Measurements from ENCODE around the gene SREBF2. TPM values are rescaled to one million over a fixed set of nuclear protein-coding genes. Genes with fewer than 3 reads are reported as not detected.

SREBF2 gene
- total and polyA plus RNA-seq, 2 donors (not counting 1 experiment from before 2014, with no cell fraction given) = 116 to 287 TPM

- Histone ChIP-seq H3K79me2 (ENCODE audit: control insufficient read depth, insufficient read depth, low read length) (peaks cover 98% of the 10 kb centered on the region), H3K36me3 (replicated peaks in 1 of 2; ENCODE audit: control extremely low read depth in 1 of 2, control insufficient read depth in 1 of 2, extremely low read depth in 1 of 2, insufficient read depth in 2 of 2, low read length in 1 of 2) (peaks cover 0 to 33% of the 10 kb centered on the region in 2 experiments), H3K27ac (ENCODE audit: low read length in 2 of 2) (peak overlapping the region in 1 of 2 donors; percentile 44), H3K4me2 (replicated peaks; ENCODE audit: low read depth, low read length, poor library complexity, severe bottlenecking) (no peak overlapping the region), H3K9me3 (ENCODE audit: control extremely low read depth in 1 of 3, control insufficient read depth in 2 of 3, insufficient read depth in 1 of 3, low read length in 2 of 3) (no peaks in the 10 kb centered on the region), H3K9ac (ENCODE audit: low read length) (no peak overlapping the region), H2AFZ (ENCODE audit: insufficient read depth, low read depth, low read length, poor library complexity, severe bottlenecking) (no peak overlapping the region), H3K27me3 (replicated peaks in 1 of 4; ENCODE audit: control extremely low read depth in 1 of 4, control insufficient read depth in 3 of 4, insufficient read depth in 4 of 4, low read length in 3 of 4) (no peaks in the 10 kb centered on the region), H3K4me3 (ENCODE audit: control extremely low read depth in 1 of 5, extremely low read depth in 1 of 5, insufficient read depth in 1 of 5, low read depth in 2 of 5, low read length in 4 of 5) (no peak overlapping the region), H3K4me1 (ENCODE audit: control insufficient read depth in 2 of 2, insufficient read depth in 2 of 2, low read length in 2 of 2) (peaks cover 53 to 56% of the 10 kb centered on the region in 2 donors), H4K20me1 (ENCODE audit: control insufficient read depth, insufficient read depth, low read length, poor library complexity, severe bottlenecking) (peaks cover 60% of the 10 kb centered on the region)
- Mint-ChIP-seq H3K27ac (peak overlapping the region; percentile 37), H3K9me3 (ENCODE audit: insufficient read depth) (no peaks in the 10 kb centered on the region), H3K4me1 (peaks cover 78% of the 10 kb centered on the region), H3K4me3 (peak overlapping the region; percentile 14), H3K27me3 (no peaks in the 10 kb centered on the region)
- intact Hi-C loops (cut with micrococcal nuclease) = no loop called here
- DNase-seq (no peak), ATAC-seq (ENCODE audit: low read depth) (no peak)
- no peak for TF ChIP-seq EZH2 (IDR thresholded peaks at IDR 0.05; ENCODE audit: borderline replicate concordance, insufficient read depth, low read depth, low read length, poor library complexity, severe bottlenecking)
- TF ChIP-seq, protein P1, sequence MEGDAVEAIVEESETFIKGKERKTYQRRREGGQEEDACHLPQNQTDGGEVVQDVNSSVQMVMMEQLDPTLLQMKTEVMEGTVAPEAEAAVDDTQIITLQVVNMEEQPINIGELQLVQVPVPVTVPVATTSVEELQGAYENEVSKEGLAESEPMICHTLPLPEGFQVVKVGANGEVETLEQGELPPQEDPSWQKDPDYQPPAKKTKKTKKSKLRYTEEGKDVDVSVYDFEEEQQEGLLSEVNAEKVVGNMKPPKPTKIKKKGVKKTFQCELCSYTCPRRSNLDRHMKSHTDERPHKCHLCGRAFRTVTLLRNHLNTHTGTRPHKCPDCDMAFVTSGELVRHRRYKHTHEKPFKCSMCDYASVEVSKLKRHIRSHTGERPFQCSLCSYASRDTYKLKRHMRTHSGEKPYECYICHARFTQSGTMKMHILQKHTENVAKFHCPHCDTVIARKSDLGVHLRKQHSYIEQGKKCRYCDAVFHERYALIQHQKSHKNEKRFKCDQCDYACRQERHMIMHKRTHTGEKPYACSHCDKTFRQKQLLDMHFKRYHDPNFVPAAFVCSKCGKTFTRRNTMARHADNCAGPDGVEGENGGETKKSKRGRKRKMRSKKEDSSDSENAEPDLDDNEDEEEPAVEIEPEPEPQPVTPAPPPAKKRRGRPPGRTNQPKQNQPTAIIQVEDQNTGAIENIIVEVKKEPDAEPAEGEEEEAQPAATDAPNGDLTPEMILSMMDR (IDR thresholded peaks at IDR 0.05) = no peak
- CTCF ChIA-PET = interaction anchor here (0.5 to 1.3 kb wide), 5 partner anchors 10 to 98 kb away, joined by 3 to 6 read pairs (median 4); no protein-coding TSS in a partner anchor
- WGBS (ENCODE audit: insufficient coverage) = 72% methylated on average over 3 of the region's 4 CpGs
- POLR2A ChIA-PET = interaction anchor here (0.5 to 1.5 kb wide), 3 partner anchors 13 to 148 kb away, joined by 3 read pairs; partner anchors contain the start of gene SREBF2
These were observed 12.7 kb downstream of the SREBF2 start for GRCh38 chr22:41845380-41846267.
